ENCODE results near the gene MRNIP. TPM values are rescaled to one million over a fixed set of nuclear protein-coding genes. Genes with fewer than 3 reads are reported as not detected.

Gene MRNIP
- total RNA-seq, 6 experiments from 2014 or later, result 8.2 to 13.5 (median 9.9) TPM

- Mint-ChIP-seq H3K4me1 (ENCODE audit: low read depth) (peaks cover 9% of the 10 kb centered on the region), H3K27ac (no peak overlapping the region), H3K36me3 (ENCODE audit: low read depth) (peaks cover 65% of the 10 kb centered on the region), H3K9me3 (peaks cover 8% of the 10 kb centered on the region), H3K27me3 (ENCODE audit: insufficient read depth) (peaks cover 11% of the 10 kb centered on the region), H3K4me3 (no peak overlapping the region)
- DNase-seq, result no peak
- TF ChIP-seq CTCF (IDR thresholded peaks at IDR 0.05), result no peak
Measured at GRCh38 chr5:179834120-179834519, 24.5 kb downstream of the MRNIP start.

GRCh38 chr5:179833709-179834070 is 24.9 kb downstream of the MRNIP start:
- Mint-ChIP-seq H3K36me3 (ENCODE audit: low read depth) (peaks cover 69% of the 10 kb centered on the region), H3K27me3 (ENCODE audit: insufficient read depth) (peaks cover 11% of the 10 kb centered on the region), H3K4me3 (no peak overlapping the region), H3K4me1 (ENCODE audit: low read depth) (peaks cover 9% of the 10 kb centered on the region), H3K27ac (no peak overlapping the region; the same call in 1 of the 2 replicates), H3K9me3 (peaks cover 9% of the 10 kb centered on the region)
- DNase-seq, result no peak
- TF ChIP-seq CTCF (IDR thresholded peaks at IDR 0.05), result no peak

GRCh38 chr5:179833056-179833708 is 25.4 kb downstream of the MRNIP start:
- DNase-seq, result no peak
- no peak for TF ChIP-seq CTCF (IDR thresholded peaks at IDR 0.05)
- Mint-ChIP-seq H3K27me3 (ENCODE audit: insufficient read depth) (peaks cover 10% of the 10 kb centered on the region), H3K4me1 (ENCODE audit: low read depth) (peaks cover 9% of the 10 kb centered on the region), H3K4me3 (no peak overlapping the region), H3K9me3 (peaks cover 9% of the 10 kb centered on the region), H3K36me3 (ENCODE audit: low read depth) (peaks cover 74% of the 10 kb centered on the region), H3K27ac (no peak overlapping the region; the same call in 1 of the 2 replicates)

GRCh38 chr5:179832039-179832745 is 26.4 kb downstream of the MRNIP start:
- Mint-ChIP-seq H3K4me3 (no peak overlapping the region; the same call in 1 of the 2 replicates), H3K36me3 (ENCODE audit: low read depth) (peaks cover 79% of the 10 kb centered on the region), H3K27me3 (ENCODE audit: insufficient read depth) (peaks cover 13% of the 10 kb centered on the region), H3K27ac (no peak overlapping the region), H3K4me1 (ENCODE audit: low read depth) (peaks cover 19% of the 10 kb centered on the region), H3K9me3 (peaks cover 9% of the 10 kb centered on the region)
- TF ChIP-seq CTCF (IDR thresholded peaks at IDR 0.05), result no peak
- no peak for DNase-seq

GRCh38 chr5:179830818-179831468 is 27.7 kb downstream of the MRNIP start:
- TF ChIP-seq CTCF (IDR thresholded peaks at IDR 0.05), result no peak
- Mint-ChIP-seq H3K4me3 (no peak overlapping the region), H3K9me3 (peaks cover 9% of the 10 kb centered on the region), H3K27ac (peak overlapping the region; percentile 33; the same call in 1 of the 2 replicates), H3K27me3 (ENCODE audit: insufficient read depth) (peaks cover 13% of the 10 kb centered on the region), H3K36me3 (ENCODE audit: low read depth) (peaks cover 77% of the 10 kb centered on the region), H3K4me1 (ENCODE audit: low read depth) (peaks cover 17% of the 10 kb centered on the region)
- no peak for DNase-seq

All from HFFc6 (cell line).